Measurements from ENCODE around the gene TENM4.

TENM4 gene

GRCh38 chr11:78952175-78952574, 488.7 kb downstream of the TENM4 start:
- no peak for DNase-seq

GRCh38 chr11:78949976-78950690, 490.7 kb downstream of the TENM4 start:
- no peak for DNase-seq

GRCh38 chr11:78946945-78947902, 493.6 kb downstream of the TENM4 start:
- DNase-seq: peak; percentile 79

GRCh38 chr11:78943841-78944240, 497.0 kb downstream of the TENM4 start:
- no peak for DNase-seq

- DNase-seq: peak; percentile 25
These were observed 497.7 kb downstream of the TENM4 start for GRCh38 chr11:78943154-78943553.

- DNase-seq: no peak
These were observed 499.5 kb downstream of the TENM4 start for GRCh38 chr11:78941226-78941851.

- DNase-seq: no peak
These were observed 500.2 kb downstream of the TENM4 start for GRCh38 chr11:78940500-78941225.

GRCh38 chr11:78938971-78939370, 501.9 kb downstream of the TENM4 start:
- no peak for DNase-seq

GRCh38 chr11:78938036-78938435, 502.8 kb downstream of the TENM4 start:
- DNase-seq: no peak

GRCh38 chr11:78935398-78936068, 505.3 kb downstream of the TENM4 start:
- no peak for DNase-seq

- no peak for DNase-seq
These were observed 507.5 kb downstream of the TENM4 start for GRCh38 chr11:78933350-78933749.

- no peak for DNase-seq
These were observed 508.1 kb downstream of the TENM4 start for GRCh38 chr11:78932757-78933156.

GRCh38 chr11:78931891-78932290, 508.9 kb downstream of the TENM4 start:
- no peak for DNase-seq

- no peak for DNase-seq
These were observed 509.9 kb downstream of the TENM4 start for GRCh38 chr11:78930810-78931523.

GRCh38 chr11:78929906-78930220, 511.0 kb downstream of the TENM4 start:
- DNase-seq: no peak

- DNase-seq: no peak
These were observed 511.5 kb downstream of the TENM4 start for GRCh38 chr11:78929207-78929905.

GRCh38 chr11:78927511-78927910, 513.3 kb downstream of the TENM4 start:
- no peak for DNase-seq

GRCh38 chr11:78926633-78927338, 514.0 kb downstream of the TENM4 start:
- DNase-seq: no peak

GRCh38 chr11:78925387-78925786, 515.4 kb downstream of the TENM4 start:
- DNase-seq: no peak

GRCh38 chr11:78922859-78923625, 517.8 kb downstream of the TENM4 start:
- DNase-seq: no peak

Data from right hindlimb (tissue), 1 donor.